Spleen (tissue), 7 donors: ENCODE results near the gene PTPRN.

Experiments
- POLR2A ChIP-seq, 3 donors: fragments of 450-650 bp; IDR thresholded peaks; one replicate each; pipeline ENCODE4 v1.5.1; 2017; ENCODE audit warnings: antibody characterized with exemption in 3 of 3, mild to moderate bottlenecking in 1 of 3
- POLR2AphosphoS5 ChIP-seq, 3 donors: sonication (generic); formaldehyde crosslinking; IDR thresholded peaks; one replicate each; pipeline ENCODE4 v1.5.1; 2017; ENCODE audit warnings: antibody characterized with exemption in 3 of 3
- TF ChIP-seq, protein P1 (sequence below), 11 experiments: fragments of 200-600 bp in 7 of 11; fragments of 450-650 bp in 4 of 11; sonication (generic) in 4 of 11; IDR thresholded peaks in 8 of 11; conservative IDR thresholded peaks in 3 of 11; 1 replicate in 7 of 11; 2 replicates in 4 of 11; pipeline versions ENCODE4 v1.4.0 to v1.8.0; 2016 to 2021; ENCODE audit warnings: antibody characterized with exemption in 11 of 11, inconsistent platforms in 4 of 11, mild to moderate bottlenecking in 1 of 11
- donor health status: DM: no; HTN: no; CAD: no; lungs with moderate emphysema.
- donor health status: DM: no; HTN: no; CAD: no.
- donor health status: DM: no; HTN: no; CAD: no.

DNA sequence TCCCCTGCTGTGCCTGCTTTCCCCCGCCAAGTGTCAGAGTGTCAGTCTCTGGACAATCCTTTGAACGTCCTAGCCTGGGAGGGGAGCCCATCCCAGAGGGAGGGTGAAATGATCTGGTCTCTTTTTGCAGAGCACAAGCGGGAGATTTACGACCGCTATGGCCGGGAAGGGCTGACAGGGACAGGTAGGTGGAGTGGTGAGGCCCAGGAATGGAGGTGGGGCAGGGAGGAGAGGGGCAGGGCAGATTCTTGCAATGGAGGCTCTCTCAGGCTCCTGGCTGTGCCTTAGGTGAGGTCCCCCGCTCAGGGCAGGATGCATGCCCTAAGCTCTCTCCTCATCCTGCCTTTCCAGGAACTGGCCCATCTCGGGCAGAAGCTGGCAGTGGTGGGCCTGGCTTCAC lies 27.6 kb downstream of the PTPRN start:
- TF ChIP-seq POLR2A (IDR thresholded peaks at IDR 0.05) (no peak), POLR2AphosphoS5 (IDR thresholded peaks at IDR 0.05) (no peak)
- TF ChIP-seq, protein P1, sequence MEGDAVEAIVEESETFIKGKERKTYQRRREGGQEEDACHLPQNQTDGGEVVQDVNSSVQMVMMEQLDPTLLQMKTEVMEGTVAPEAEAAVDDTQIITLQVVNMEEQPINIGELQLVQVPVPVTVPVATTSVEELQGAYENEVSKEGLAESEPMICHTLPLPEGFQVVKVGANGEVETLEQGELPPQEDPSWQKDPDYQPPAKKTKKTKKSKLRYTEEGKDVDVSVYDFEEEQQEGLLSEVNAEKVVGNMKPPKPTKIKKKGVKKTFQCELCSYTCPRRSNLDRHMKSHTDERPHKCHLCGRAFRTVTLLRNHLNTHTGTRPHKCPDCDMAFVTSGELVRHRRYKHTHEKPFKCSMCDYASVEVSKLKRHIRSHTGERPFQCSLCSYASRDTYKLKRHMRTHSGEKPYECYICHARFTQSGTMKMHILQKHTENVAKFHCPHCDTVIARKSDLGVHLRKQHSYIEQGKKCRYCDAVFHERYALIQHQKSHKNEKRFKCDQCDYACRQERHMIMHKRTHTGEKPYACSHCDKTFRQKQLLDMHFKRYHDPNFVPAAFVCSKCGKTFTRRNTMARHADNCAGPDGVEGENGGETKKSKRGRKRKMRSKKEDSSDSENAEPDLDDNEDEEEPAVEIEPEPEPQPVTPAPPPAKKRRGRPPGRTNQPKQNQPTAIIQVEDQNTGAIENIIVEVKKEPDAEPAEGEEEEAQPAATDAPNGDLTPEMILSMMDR (IDR thresholded peaks at IDR 0.05 in 8 of 11, conservative IDR thresholded peaks at IDR 0.05 in 3 of 11): no peak
